ENCODE data around the gene TPCN1. TPM values are rescaled to one million over a fixed set of nuclear protein-coding genes. Genes with fewer than 3 reads are reported as not detected.

The TPCN1 gene
- total RNA-seq, 2 experiments from 2014 or later: 13.7 to 16.1 TPM

- H3K4me3 Mint-ChIP-seq: no peak overlapping the region
- peaks cover 5% of the 10 kb centered on the region for H3K4me1 Mint-ChIP-seq (ENCODE audit: low read depth)
- ChIA-PET POLR2A (no interaction called here), CTCF (no interaction called here)
- no peaks in the 10 kb centered on the region for H3K27me3 Mint-ChIP-seq (ENCODE audit: low read depth)
- ATAC-seq: no peak
- H3K36me3 Mint-ChIP-seq (ENCODE audit: low read depth): peaks cover 4% of the 10 kb centered on the region
- no peak for DNase-seq
- no peaks in the 10 kb centered on the region for H3K9me3 Mint-ChIP-seq (ENCODE audit: insufficient read depth)
- H3K27ac Mint-ChIP-seq: no peak overlapping the region
These were observed 63.5 kb downstream of the TPCN1 start for GRCh38 chr12:113284751-113285150.

GRCh38 chr12:113285679-113286610 is 64.7 kb downstream of the TPCN1 start:
- ChIA-PET POLR2A (no interaction called here), CTCF (no interaction called here)
- H3K4me3 Mint-ChIP-seq: no peak overlapping the region
- DNase-seq: no peak
- peak overlapping the region; percentile 50 for H3K27ac Mint-ChIP-seq
- no peaks in the 10 kb centered on the region for H3K9me3 Mint-ChIP-seq (ENCODE audit: insufficient read depth)
- H3K27me3 Mint-ChIP-seq (ENCODE audit: low read depth): no peaks in the 10 kb centered on the region
- ATAC-seq: no peak
- H3K4me1 Mint-ChIP-seq (ENCODE audit: low read depth): peaks cover 2% of the 10 kb centered on the region
- peaks cover 2% of the 10 kb centered on the region for H3K36me3 Mint-ChIP-seq (ENCODE audit: low read depth)

- DNase-seq (no peak), ATAC-seq (no peak)
- POLR2A ChIA-PET: no interaction called here
- no peaks in the 10 kb centered on the region for H3K27me3 Mint-ChIP-seq (ENCODE audit: low read depth)
- CTCF ChIA-PET: no interaction called here
- H3K4me3 Mint-ChIP-seq: no peak overlapping the region
- peaks cover 5% of the 10 kb centered on the region for H3K36me3 Mint-ChIP-seq (ENCODE audit: low read depth)
- H3K4me1 Mint-ChIP-seq (ENCODE audit: low read depth): peaks cover 2% of the 10 kb centered on the region
- H3K27ac Mint-ChIP-seq: peak overlapping the region; percentile 30
- no peaks in the 10 kb centered on the region for H3K9me3 Mint-ChIP-seq (ENCODE audit: insufficient read depth)
These were observed 65.4 kb downstream of the TPCN1 start for GRCh38 chr12:113286712-113287111.

GRCh38 chr12:113287146-113287898 is 66.1 kb downstream of the TPCN1 start:
- H3K27ac Mint-ChIP-seq: no peak overlapping the region
- no peak overlapping the region for H3K4me3 Mint-ChIP-seq
- H3K4me1 Mint-ChIP-seq (ENCODE audit: low read depth): peaks cover 2% of the 10 kb centered on the region
- no peaks in the 10 kb centered on the region for H3K27me3 Mint-ChIP-seq (ENCODE audit: low read depth)
- peaks cover 5% of the 10 kb centered on the region for H3K36me3 Mint-ChIP-seq (ENCODE audit: low read depth)
- ChIA-PET CTCF (no interaction called here), POLR2A (no interaction called here)
- ATAC-seq: no peak
- DNase-seq: no peak
- no peaks in the 10 kb centered on the region for H3K9me3 Mint-ChIP-seq (ENCODE audit: insufficient read depth)

- ChIA-PET CTCF (no interaction called here), POLR2A (no interaction called here)
- ATAC-seq (no peak), DNase-seq (no peak)
- Mint-ChIP-seq H3K27me3 (ENCODE audit: low read depth) (no peaks in the 10 kb centered on the region), H3K36me3 (ENCODE audit: low read depth) (peaks cover 5% of the 10 kb centered on the region), H3K27ac (no peak overlapping the region), H3K4me3 (no peak overlapping the region), H3K4me1 (ENCODE audit: low read depth) (peaks cover 2% of the 10 kb centered on the region), H3K9me3 (ENCODE audit: insufficient read depth) (no peaks in the 10 kb centered on the region)
These were observed 66.6 kb downstream of the TPCN1 start for GRCh38 chr12:113287899-113288282.

- DNase-seq: no peak
- no peak for ATAC-seq
- CTCF ChIA-PET: no interaction called here
- Mint-ChIP-seq H3K27ac (peak overlapping the region; percentile 49), H3K9me3 (ENCODE audit: insufficient read depth) (no peaks in the 10 kb centered on the region), H3K4me1 (ENCODE audit: low read depth) (peaks cover 2% of the 10 kb centered on the region), H3K36me3 (ENCODE audit: low read depth) (peaks cover 5% of the 10 kb centered on the region), H3K4me3 (no peak overlapping the region), H3K27me3 (ENCODE audit: low read depth) (no peaks in the 10 kb centered on the region)
- POLR2A ChIA-PET: no interaction called here
These were observed 68.1 kb downstream of the TPCN1 start for GRCh38 chr12:113289361-113289760.

GRCh38 chr12:113290506-113290905 is 69.2 kb downstream of the TPCN1 start:
- H3K9me3 Mint-ChIP-seq (ENCODE audit: insufficient read depth): no peaks in the 10 kb centered on the region
- CTCF ChIA-PET: no interaction called here
- H3K27me3 Mint-ChIP-seq (ENCODE audit: low read depth): no peaks in the 10 kb centered on the region
- H3K4me3 Mint-ChIP-seq: no peak overlapping the region
- peaks cover 2% of the 10 kb centered on the region for H3K4me1 Mint-ChIP-seq (ENCODE audit: low read depth)
- ATAC-seq (no peak), DNase-seq (no peak)
- no peak overlapping the region for H3K27ac Mint-ChIP-seq
- POLR2A ChIA-PET: no interaction called here
- H3K36me3 Mint-ChIP-seq (ENCODE audit: low read depth): peaks cover 5% of the 10 kb centered on the region

GRCh38 chr12:113291586-113291985 is 70.3 kb downstream of the TPCN1 start:
- ATAC-seq: no peak
- no peak overlapping the region for H3K27ac Mint-ChIP-seq

GRCh38 chr12:113292091-113292490 is 70.8 kb downstream of the TPCN1 start:
- no peak overlapping the region for H3K4me3 Mint-ChIP-seq
- no peaks in the 10 kb centered on the region for H3K9me3 Mint-ChIP-seq (ENCODE audit: insufficient read depth)
- H3K27me3 Mint-ChIP-seq (ENCODE audit: low read depth): no peaks in the 10 kb centered on the region
- DNase-seq: no peak
- CTCF ChIA-PET: no interaction called here
- H3K36me3 Mint-ChIP-seq (ENCODE audit: low read depth): peaks cover 3% of the 10 kb centered on the region
- no peak overlapping the region for H3K27ac Mint-ChIP-seq
- no peaks in the 10 kb centered on the region for H3K4me1 Mint-ChIP-seq (ENCODE audit: low read depth)
- no peak for ATAC-seq
- POLR2A ChIA-PET: no interaction called here

More at GRCh38 chr12:113291586-113291985, 70.3 kb downstream of the TPCN1 start:
- Mint-ChIP-seq H3K4me1 (ENCODE audit: low read depth) (peaks cover 2% of the 10 kb centered on the region), H3K27me3 (ENCODE audit: low read depth) (no peaks in the 10 kb centered on the region), H3K4me3 (no peak overlapping the region), H3K9me3 (ENCODE audit: insufficient read depth) (no peaks in the 10 kb centered on the region), H3K36me3 (ENCODE audit: low read depth) (peaks cover 3% of the 10 kb centered on the region)
- DNase-seq: no peak
- POLR2A ChIA-PET: no interaction called here
- CTCF ChIA-PET: no interaction called here

GRCh38 chr12:113292547-113292946 is 71.3 kb downstream of the TPCN1 start:
- ChIA-PET POLR2A (interaction anchor here (0.7 kb wide), 1 partner anchor 11 kb away, joined by 3 read pairs; no protein-coding TSS in a partner anchor), CTCF (no interaction called here)
- Mint-ChIP-seq H3K36me3 (ENCODE audit: low read depth) (peaks cover 3% of the 10 kb centered on the region), H3K4me1 (ENCODE audit: low read depth) (no peaks in the 10 kb centered on the region), H3K27me3 (ENCODE audit: low read depth) (no peaks in the 10 kb centered on the region), H3K9me3 (ENCODE audit: insufficient read depth) (no peaks in the 10 kb centered on the region), H3K4me3 (no peak overlapping the region), H3K27ac (peak overlapping the region; percentile 9)
- DNase-seq (no peak), ATAC-seq (no peak)

GRCh38 chr12:113293100-113293499 is 71.8 kb downstream of the TPCN1 start:
- POLR2A ChIA-PET: interaction anchor here (0.7 kb wide), 1 partner anchor 11 kb away, joined by 3 read pairs; no protein-coding TSS in a partner anchor
- no peak for DNase-seq
- CTCF ChIA-PET: no interaction called here
- Mint-ChIP-seq H3K27me3 (ENCODE audit: low read depth) (no peaks in the 10 kb centered on the region), H3K4me3 (no peak overlapping the region), H3K36me3 (ENCODE audit: low read depth) (peaks cover 3% of the 10 kb centered on the region), H3K4me1 (ENCODE audit: low read depth) (no peaks in the 10 kb centered on the region), H3K27ac (no peak overlapping the region), H3K9me3 (ENCODE audit: insufficient read depth) (no peaks in the 10 kb centered on the region)
- no peak for ATAC-seq

GRCh38 chr12:113295886-113296556 is 74.8 kb downstream of the TPCN1 start:
- CTCF ChIA-PET: no interaction called here
- POLR2A ChIA-PET: no interaction called here
- Mint-ChIP-seq H3K36me3 (ENCODE audit: low read depth) (peaks cover 6% of the 10 kb centered on the region), H3K4me3 (no peak overlapping the region), H3K4me1 (ENCODE audit: low read depth) (no peaks in the 10 kb centered on the region), H3K27me3 (ENCODE audit: low read depth) (no peaks in the 10 kb centered on the region), H3K27ac (no peak overlapping the region), H3K9me3 (ENCODE audit: insufficient read depth) (no peaks in the 10 kb centered on the region)
- ATAC-seq: no peak
- DNase-seq: no peak
